G401.6 (cell line): ENCODE results near the gene RRAS2.

Source experiments
- FAIRE-seq: peaks from 2 replicates; lab custom pipeline; 2012; peaks lifted over from hg19 to GRCh38; lab: Jason Lieb, UNC

RRAS2 gene

GRCh38 chr11:14306481-14306880 is 52.5 kb downstream of the RRAS2 start:
- FAIRE-seq: no peak

GRCh38 chr11:14305649-14306048 is 53.3 kb downstream of the RRAS2 start:
- no peak for FAIRE-seq

- FAIRE-seq: no peak
Measured at GRCh38 chr11:14304601-14305000, 54.4 kb downstream of the RRAS2 start.

- peak; percentile 92 for FAIRE-seq
Measured at GRCh38 chr11:14300661-14301304, 58.2 kb downstream of the RRAS2 start.

- FAIRE-seq: no peak
Measured at GRCh38 chr11:14299921-14300320, 59.1 kb downstream of the RRAS2 start.

GRCh38 chr11:14290422-14290821 is 68.6 kb downstream of the RRAS2 start:
- no peak for FAIRE-seq

- FAIRE-seq: no peak
Measured at GRCh38 chr11:14288189-14288935, 70.6 kb downstream of the RRAS2 start.

GRCh38 chr11:14278869-14279268 is 80.1 kb downstream of the RRAS2 start:
- peak; percentile 40 for FAIRE-seq

- no peak for FAIRE-seq
Measured at GRCh38 chr11:14275076-14275475, 83.9 kb downstream of the RRAS2 start.

- FAIRE-seq: no peak
Measured at GRCh38 chr11:14273895-14274294, 85.1 kb downstream of the RRAS2 start.

GRCh38 chr11:14270690-14271542 is 88.1 kb downstream of the RRAS2 start:
- no peak for FAIRE-seq

- FAIRE-seq: no peak
Measured at GRCh38 chr11:14269692-14270573, 89.0 kb downstream of the RRAS2 start.

- FAIRE-seq: no peak
Measured at GRCh38 chr11:14267861-14268635, 90.9 kb downstream of the RRAS2 start.

GRCh38 chr11:14266622-14267021 is 92.4 kb downstream of the RRAS2 start:
- FAIRE-seq: no peak

GRCh38 chr11:14264966-14265365 is 94.0 kb downstream of the RRAS2 start:
- no peak for FAIRE-seq

- FAIRE-seq: no peak
Measured at GRCh38 chr11:14262271-14262846, 96.6 kb downstream of the RRAS2 start.

- no peak for FAIRE-seq
Measured at GRCh38 chr11:14261066-14261465, 97.9 kb downstream of the RRAS2 start.

- no peak for FAIRE-seq
Measured at GRCh38 chr11:14259878-14260277, 99.1 kb downstream of the RRAS2 start.

- no peak for FAIRE-seq
Measured at GRCh38 chr11:14259186-14259784, 99.7 kb downstream of the RRAS2 start.

- FAIRE-seq: no peak
Measured at GRCh38 chr11:14258221-14258935, 100.6 kb downstream of the RRAS2 start.
